Measurements from ENCODE around the gene SLC38A11. TPM values are rescaled to one million over a fixed set of nuclear protein-coding genes. Genes with fewer than 3 reads are reported as not detected.

Gene SLC38A11
- total RNA-seq, 1 donor from 2014 or later, result 0.84 TPM

- intact Hi-C loops (cut with DNase I), result no loop called here
- ATAC-seq (no peak), DNase-seq (ENCODE audit: missing footprints) (no peak)
Measured at GRCh38 chr2:164932377-164932776, 22.9 kb downstream of the SLC38A11 start.

GRCh38 chr2:164928101-164928673 lies 27.1 kb downstream of the SLC38A11 start:
- ATAC-seq, result no peak
- no peak for DNase-seq (ENCODE audit: missing footprints)
- intact Hi-C loops (cut with DNase I), result no loop called here

DNA sequence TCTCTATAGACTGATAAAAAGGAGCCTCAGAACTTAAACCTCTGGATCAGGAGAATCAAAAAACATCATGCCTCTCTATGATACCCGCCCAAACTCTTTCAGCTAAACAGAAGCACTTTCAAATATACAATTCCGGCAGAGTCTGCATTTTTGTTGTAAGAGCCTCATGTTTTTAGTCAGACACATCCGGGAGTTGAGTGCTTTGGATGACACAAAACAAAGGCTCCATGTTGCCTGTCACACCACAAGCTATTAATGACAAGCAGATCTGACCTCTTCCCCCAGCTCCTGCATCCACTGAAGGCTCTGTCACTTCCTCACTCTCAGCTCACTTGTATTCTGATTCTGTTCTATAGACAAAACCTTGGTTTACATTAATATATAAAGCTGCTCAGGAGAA lies 33.2 kb downstream of the SLC38A11 start:
- intact Hi-C loops (cut with DNase I), result no loop called here
- no peak for ATAC-seq
- no peak for DNase-seq (ENCODE audit: missing footprints)

GRCh38 chr2:164920430-164920829 lies 34.9 kb downstream of the SLC38A11 start:
- intact Hi-C loops (cut with DNase I), result no loop called here
- ATAC-seq, result no peak
- no peak for DNase-seq (ENCODE audit: missing footprints)

DNA sequence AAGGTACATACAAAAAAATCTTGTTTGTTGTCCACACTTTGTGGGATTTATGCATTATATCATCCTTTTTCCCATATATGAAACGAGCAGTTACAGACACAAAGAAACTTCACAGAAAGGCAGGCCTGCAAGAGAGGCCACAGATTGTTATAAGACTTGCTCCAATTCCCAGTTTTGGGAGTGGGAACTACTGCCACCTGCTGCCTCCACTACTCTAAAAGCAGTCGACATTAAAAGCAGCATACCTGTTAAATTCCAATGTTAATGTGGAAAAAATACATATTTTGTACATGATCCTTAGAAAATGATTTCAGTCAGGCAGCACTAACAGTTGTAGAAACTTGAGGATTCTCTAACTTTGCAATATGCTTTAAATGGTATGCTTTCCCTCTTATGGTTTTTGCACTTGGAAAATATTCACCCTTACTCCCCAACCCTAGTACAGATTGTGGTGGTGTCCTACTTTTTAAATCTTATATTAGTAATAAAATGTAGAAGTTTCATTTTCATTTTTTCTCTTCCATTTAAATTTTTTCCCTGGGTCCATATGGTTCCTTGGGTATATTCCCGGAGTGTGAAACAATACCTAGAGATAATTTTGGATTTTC lies 37.9 kb downstream of the SLC38A11 start:
- intact Hi-C loops (cut with DNase I), result loop anchor here (1.0 kb wide), 1 partner anchor 180 kb away; no protein-coding TSS in a partner anchor
- ATAC-seq, result peak; percentile 64
- no peak for DNase-seq (ENCODE audit: missing footprints)

DNA sequence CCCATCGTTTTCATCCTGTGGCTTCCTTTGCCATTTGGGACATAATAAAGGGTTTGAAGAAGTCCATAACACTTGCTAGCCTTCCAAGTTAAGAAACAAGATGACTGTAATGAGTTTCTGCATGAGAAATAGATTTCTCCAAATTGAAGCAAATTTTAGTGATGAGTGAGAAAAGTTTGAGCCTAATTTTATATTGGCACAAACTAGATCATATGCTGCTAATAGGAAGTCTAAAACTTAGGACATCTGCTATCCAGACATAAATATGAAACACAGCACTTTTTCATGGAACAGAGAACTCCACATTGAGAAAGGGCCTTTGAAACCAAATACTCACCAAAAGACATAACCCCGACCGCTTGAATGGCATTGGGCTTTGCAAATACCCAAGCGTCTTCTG lies 39.8 kb downstream of the SLC38A11 start:
- DNase-seq (ENCODE audit: missing footprints) (no peak), ATAC-seq (no peak)
- intact Hi-C loops (cut with DNase I), result no loop called here

GRCh38 chr2:164913640-164914350 lies 41.5 kb downstream of the SLC38A11 start:
- intact Hi-C loops (cut with DNase I), result loop anchor here (2.0 kb wide), 1 partner anchor 73 kb away; the partner anchor contains the start of gene COBLL1
- no peak for DNase-seq (ENCODE audit: missing footprints)
- ATAC-seq, result peak; percentile 37

- intact Hi-C loops (cut with DNase I), result loop anchor here (2.0 kb wide), 1 partner anchor 72 kb away; the partner anchor contains the start of gene COBLL1
- no peak for DNase-seq (ENCODE audit: missing footprints)
- no peak for ATAC-seq
Measured at GRCh38 chr2:164913011-164913410, 42.3 kb downstream of the SLC38A11 start.

DNA sequence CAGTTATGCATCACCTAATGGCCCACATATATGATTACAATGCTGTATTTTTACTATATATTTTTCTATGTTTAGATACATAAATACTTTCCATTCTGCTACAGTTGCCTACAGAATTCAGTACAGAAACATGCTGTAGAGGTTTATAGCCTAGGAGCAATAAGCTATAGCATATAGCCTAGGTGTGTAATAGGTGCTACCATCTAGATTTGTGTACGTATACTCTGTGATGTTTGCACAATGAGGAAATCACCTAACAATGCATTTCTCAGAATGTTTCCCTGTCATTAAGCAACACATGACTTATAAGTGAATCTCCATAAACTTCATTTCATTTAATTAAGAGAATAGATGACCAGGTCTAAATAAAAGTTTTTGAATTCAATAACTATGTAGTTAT lies 43.5 kb downstream of the SLC38A11 start:
- ATAC-seq (no peak), DNase-seq (ENCODE audit: missing footprints) (no peak)
- intact Hi-C loops (cut with DNase I), result loop anchor here (2.0 kb wide), 1 partner anchor 71 kb away; the partner anchor contains the start of gene COBLL1

GRCh38 chr2:164910101-164910899 lies 45.0 kb downstream of the SLC38A11 start:
- ATAC-seq, result no peak
- intact Hi-C loops (cut with DNase I), result no loop called here
- DNase-seq (ENCODE audit: missing footprints), result no peak

DNA sequence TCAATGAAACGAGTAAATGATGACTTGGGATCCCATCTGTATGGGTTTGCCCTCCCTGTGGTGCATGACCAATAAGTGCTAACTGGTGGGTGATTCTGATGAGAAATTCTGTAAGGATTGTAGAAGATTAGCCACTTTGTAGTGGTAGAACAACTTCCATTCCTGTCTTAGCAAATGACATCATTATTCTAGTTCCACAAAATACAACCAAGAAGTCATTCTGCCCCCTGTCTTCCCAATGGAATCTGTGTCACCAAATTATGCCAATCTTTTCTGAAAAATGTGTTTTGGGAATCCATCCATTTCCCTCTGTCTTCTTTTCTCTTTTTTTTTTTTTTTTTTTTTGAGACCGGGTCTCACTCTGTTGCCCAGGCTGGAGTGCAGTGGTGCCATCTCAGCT lies 48.4 kb downstream of the SLC38A11 start:
- ATAC-seq, result no peak
- DNase-seq (ENCODE audit: missing footprints), result no peak
- intact Hi-C loops (cut with DNase I), result no loop called here

DNA sequence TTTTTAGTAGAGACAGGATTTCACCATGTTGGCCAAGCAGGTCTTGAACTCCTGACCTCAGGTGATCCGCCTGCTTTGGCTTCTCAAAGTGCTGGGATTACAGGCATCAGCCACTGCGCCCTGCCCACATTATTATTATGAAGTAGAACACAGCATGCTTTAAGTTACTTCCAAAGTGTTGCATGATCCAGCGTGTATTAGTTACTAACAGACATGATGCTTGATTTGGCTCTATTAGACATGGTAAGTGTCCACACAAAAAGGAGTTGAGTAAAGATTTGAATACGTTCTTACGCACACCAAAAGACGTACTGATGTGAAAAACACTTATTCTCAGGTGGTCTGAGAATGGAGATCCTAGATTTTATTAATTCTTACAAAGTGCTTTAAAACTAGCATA lies 50.0 kb downstream of the SLC38A11 start:
- no peak for DNase-seq (ENCODE audit: missing footprints)
- no peak for ATAC-seq
- intact Hi-C loops (cut with DNase I), result no loop called here

DNA sequence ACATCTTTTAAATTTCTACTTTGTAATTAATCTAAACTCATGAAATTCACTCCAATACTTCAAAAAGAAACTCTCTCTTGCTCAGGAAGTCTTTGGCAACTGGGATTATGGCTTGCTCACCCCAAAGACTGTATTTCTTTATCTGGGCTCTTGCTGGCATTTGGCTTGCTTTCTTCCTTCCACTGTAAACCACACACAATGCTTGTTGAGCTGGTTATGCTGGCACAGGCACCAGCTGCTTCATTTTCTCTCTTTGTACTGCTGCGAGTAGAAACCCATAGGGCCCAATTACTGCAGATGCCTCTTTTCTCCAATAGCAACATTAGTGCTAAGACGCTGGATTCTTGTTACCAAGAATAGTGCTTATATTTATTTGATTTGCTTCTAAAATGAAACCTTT lies 51.4 kb downstream of the SLC38A11 start:
- ATAC-seq (no peak), DNase-seq (ENCODE audit: missing footprints) (no peak)
- intact Hi-C loops (cut with DNase I), result no loop called here

GRCh38 chr2:164903204-164903603 lies 52.1 kb downstream of the SLC38A11 start:
- peak; percentile 52 for ATAC-seq
- intact Hi-C loops (cut with DNase I), result no loop called here
- DNase-seq (ENCODE audit: missing footprints), result no peak

DNA sequence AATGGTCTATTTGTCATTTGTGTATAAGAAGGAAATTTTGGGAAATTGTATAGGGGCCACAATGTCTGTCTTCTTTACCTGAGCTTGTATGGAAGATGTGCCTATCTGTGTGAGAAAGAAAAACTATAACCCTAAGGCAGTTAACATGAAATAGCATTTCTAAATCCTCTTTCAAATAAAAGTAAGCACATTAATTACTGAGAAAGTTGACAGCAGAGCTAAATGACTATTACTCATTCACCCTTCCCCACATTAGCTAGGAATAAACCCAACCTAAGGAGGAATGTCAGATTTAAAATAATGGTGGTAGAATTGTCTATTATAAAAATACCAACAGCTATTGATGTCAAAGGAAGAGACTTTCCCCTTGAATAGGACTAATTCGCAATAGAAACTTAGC lies 56.2 kb downstream of the SLC38A11 start:
- intact Hi-C loops (cut with DNase I), result no loop called here
- no peak for DNase-seq (ENCODE audit: missing footprints)
- no peak for ATAC-seq

DNA sequence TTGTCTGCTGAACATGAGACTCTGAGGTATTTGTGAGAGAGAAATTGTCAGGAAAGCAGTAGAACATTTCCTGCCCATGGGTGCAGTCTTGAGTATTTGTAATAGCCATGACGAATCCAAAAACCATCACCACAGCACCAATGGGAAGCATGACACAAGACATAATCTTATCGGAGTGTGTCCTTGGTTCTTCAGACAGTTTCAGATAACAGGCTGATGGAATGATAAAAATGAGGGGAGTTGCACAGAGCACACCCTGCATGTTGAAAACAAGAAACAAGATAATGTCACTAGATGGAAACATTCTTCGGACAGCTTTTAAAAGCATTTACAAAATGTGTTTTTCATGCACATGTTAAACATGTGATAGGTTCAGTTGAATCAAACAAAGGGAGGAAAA lies 56.9 kb downstream of the SLC38A11 start:
- ATAC-seq, result no peak
- intact Hi-C loops (cut with DNase I), result no loop called here
- no peak for DNase-seq (ENCODE audit: missing footprints)

DNA sequence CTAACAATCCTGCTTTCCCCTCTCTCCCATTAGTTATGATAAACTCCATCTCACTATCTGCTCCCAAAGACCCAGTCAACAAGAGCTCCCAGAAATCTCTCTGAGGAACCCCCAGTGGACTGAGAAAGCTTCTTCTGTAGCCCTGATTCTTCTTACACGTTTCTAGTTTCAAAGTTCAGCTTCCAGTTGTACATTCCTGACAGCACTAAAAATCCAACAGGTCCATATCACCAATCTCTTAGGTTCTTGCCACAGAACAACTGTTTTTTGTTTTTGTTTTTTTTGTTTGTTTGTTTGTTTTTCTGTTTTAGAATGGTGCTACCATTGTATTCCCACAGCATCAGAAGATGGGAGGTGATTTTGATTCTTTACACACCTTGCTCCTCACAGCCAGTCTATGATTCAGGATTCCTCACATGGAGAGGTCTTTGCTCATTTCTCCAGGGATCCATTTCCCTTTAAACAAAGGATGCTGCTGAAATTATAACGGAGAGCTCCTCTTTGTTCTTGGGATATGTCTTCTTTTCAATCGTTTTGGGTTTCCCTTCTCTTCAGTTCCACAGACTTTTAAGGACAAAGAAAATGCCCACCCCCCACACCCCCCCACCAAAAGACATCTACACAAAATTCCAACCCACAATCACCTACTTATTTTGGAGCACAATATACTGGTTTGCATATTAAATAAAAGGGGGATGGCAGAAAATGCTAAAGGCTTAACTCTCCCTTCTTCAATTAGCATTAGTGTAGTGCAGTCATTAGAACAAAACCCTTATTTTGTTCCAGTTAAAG lies 57.7 kb downstream of the SLC38A11 start:
- ATAC-seq, result no peak
- no peak for DNase-seq (ENCODE audit: missing footprints)
- intact Hi-C loops (cut with DNase I), result no loop called here

DNA sequence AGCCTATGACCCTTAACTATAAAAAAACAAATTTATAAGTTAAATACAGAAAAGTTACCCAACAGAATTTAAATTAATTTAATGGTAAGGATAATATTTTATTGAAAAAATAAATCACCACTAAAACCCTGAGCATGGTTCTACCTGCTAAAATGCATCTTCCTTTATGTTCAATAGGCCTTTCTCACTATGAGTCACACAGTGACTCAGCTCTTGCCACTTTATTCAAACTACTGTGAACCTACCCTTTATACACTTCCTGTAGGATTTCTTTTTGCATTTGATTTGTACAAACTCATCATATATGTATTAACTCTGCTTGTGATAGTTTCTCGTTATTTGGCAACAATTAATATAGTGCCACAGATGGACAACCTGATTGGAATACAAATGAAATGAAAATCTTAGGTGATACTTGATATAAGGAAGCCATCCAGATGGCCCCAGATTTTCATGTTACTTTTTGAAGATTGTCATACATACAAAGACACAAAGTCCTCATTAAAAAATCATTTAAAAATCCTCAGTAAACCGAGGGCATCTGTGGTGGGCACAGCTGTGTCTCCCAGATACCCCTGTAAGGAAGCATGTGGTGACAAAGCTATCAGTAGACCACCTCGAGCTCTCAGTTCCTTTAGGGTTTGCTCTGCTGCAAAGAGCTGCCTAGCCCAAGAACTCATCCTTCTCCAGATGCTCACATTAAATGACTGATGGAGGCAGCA lies 58.5 kb downstream of the SLC38A11 start:
- ATAC-seq (no peak), DNase-seq (ENCODE audit: missing footprints) (no peak)
- intact Hi-C loops (cut with DNase I), result no loop called here
